K562 treated with DMSO at 1 percent for 12 hours (cell line): Measurements from ENCODE around the gene MAGEA2B. TPM values are rescaled to one million over a fixed set of nuclear protein-coding genes. Genes with fewer than 3 reads are reported as not detected.

Experiments
- total RNA-seq: library from RNA; unstranded; fragments of 300-600 nt; gene quantifications from 2 replicates; pipeline ENCODE4 v1.2.3, GENCODE V29; 2022; ENCODE audit not compliant: insufficient read depth

The MAGEA2B gene
- total RNA-seq: 12.0 and 22.1 TPM in 2 replicates

GRCh38 chrX:152713815-152714787, at the start of gene MAGEA2B:
TSS of gene MAGEA2B (plus strand) at chrX:152714628. CDS start at chrX:152717107, 2,479 bp downstream.

GRCh38 chrX:152697952-152698931, 16.2 kb upstream of the MAGEA2B start, which contains the start of gene MAGEA3:
TSS of gene MAGEA3 (plus strand) at chrX:152698794. CDS start at chrX:152700833, 2,039 bp downstream.

GRCh38 chrX:152709173-152709572, 5.3 kb upstream of the MAGEA2B start, which contains the start of gene CSAG2:
TSS of gene CSAG2 (minus strand) at chrX:152709273. CDS start at chrX:152709112, 161 bp downstream.

GRCh38 chrX:152733261-152733975, 19.0 kb downstream of the MAGEA2B start, which contains the start of the genes CSAG1 and MAGEA12:
TSS of gene CSAG1 (minus strand) at chrX:152733721. CDS start at chrX:152732460, 1,261 bp downstream.
TSS of gene MAGEA12 (plus strand) at chrX:152733757. CDS start at chrX:152736162, 2,405 bp downstream.

GRCh38 chrX:152753686-152754650, 39.5 kb downstream of the MAGEA2B start, which contains the start of gene MAGEA2:
TSS of gene MAGEA2 (minus strand) at chrX:152753842. CDS start at chrX:152751363, 2,479 bp downstream.

GRCh38 chrX:152758918-152759317, 44.5 kb downstream of the MAGEA2B start, which contains the start of gene CSAG3:
TSS of gene CSAG3 (plus strand) at chrX:152759218.

Other genes with a start within 250 kb of the MAGEA2B start
- 0.19 and 0.53 TPM in 2 replicates for gene GABRQ, start 76.7 kb upstream of the MAGEA2B start, total RNA-seq
- gene MAGEA3, start 15.8 kb upstream of the MAGEA2B start, total RNA-seq: 133 and 144 TPM in 2 replicates
- gene CSAG2, start 5.4 kb upstream of the MAGEA2B start, total RNA-seq: not detected in 2 replicates
- 114 and 117 TPM in 2 replicates for gene CSAG1, start 19.1 kb downstream of the MAGEA2B start, total RNA-seq
- 75.2 and 77.3 TPM in 2 replicates for gene MAGEA12, start 19.1 kb downstream of the MAGEA2B start, total RNA-seq
- gene MAGEA2, start 39.2 kb downstream of the MAGEA2B start, total RNA-seq: 35.5 and 36.9 TPM in 2 replicates
- 22.9 and 29.0 TPM in 2 replicates for gene CSAG3, start 44.6 kb downstream of the MAGEA2B start, total RNA-seq
- 95.2 and 104 TPM in 2 replicates for gene MAGEA6, start 55.1 kb downstream of the MAGEA2B start, total RNA-seq
- gene CETN2, start 116.1 kb downstream of the MAGEA2B start, total RNA-seq: 11.4 and 17.1 TPM in 2 replicates
- 22.6 and 27.8 TPM in 2 replicates for gene NSDHL, start 116.4 kb downstream of the MAGEA2B start, total RNA-seq
- gene ZNF185, start 183.4 kb downstream of the MAGEA2B start, total RNA-seq: 0.24 and 0.37 TPM in 2 replicates